OCI-LY3 (cell line): Measurements from ENCODE around the gene FGB.

Experiments
- H2AFZ ChIP-seq: fragments of 200-600, 300-600 bp; shearing (Covaris generic); 2 replicates; pipeline ENCODE4 v1.6.0; 2014; ENCODE audit warnings: antibody characterized with exemption, low read depth, low read length
- H3K27ac ChIP-seq: fragments of 200-600, 300-600 bp; sonication (generic); 2 replicates; pipeline ENCODE4 v1.5.1; 2014; ENCODE audit warnings: mild to moderate bottlenecking, low read length, moderate library complexity, mixed read lengths
- H3K27me3 ChIP-seq: fragments of 200-600, 300-600 bp; sonication (generic); 2 replicates; pipeline ENCODE4 v1.6.1; 2014; ENCODE audit warnings: low read depth, low read length, mixed read lengths
- H3K36me3 ChIP-seq: fragments of 200-600, 300-600 bp; sonication (generic); replicated peaks from 2 replicates; pipeline ENCODE3; 2014; ENCODE audit warnings: low read depth, low read length, mixed read lengths
- H3K4me1 ChIP-seq: fragments of 300-600, 200-600 bp; sonication (generic); 2 replicates; pipeline ENCODE4 v1.6.1; 2014; ENCODE audit warnings: low read length, mixed read lengths
- H3K4me2 ChIP-seq: fragments of 200-600, 300-600 bp; sonication (generic); 2 replicates; pipeline ENCODE4 v1.6.1; 2014; ENCODE audit warnings: low read length, mixed read lengths
- H3K4me3 ChIP-seq: fragments of 300-600, 200-600 bp; sonication (generic); 2 replicates; pipeline ENCODE4 v1.5.1; 2014; ENCODE audit warnings: antibody characterized with exemption, mild to moderate bottlenecking, low read length, moderate library complexity
- H3K79me2 ChIP-seq: fragments of 300-600, 200-600 bp; shearing (Covaris generic); 2 replicates; pipeline ENCODE4 v1.6.1; 2014; ENCODE audit warnings: mild to moderate bottlenecking, low read length, mixed read lengths
- H3K9ac ChIP-seq: fragments of 300-600, 200-600 bp; shearing (Covaris generic); 2 replicates; pipeline ENCODE4 v1.6.0; 2014; ENCODE audit warnings: mild to moderate bottlenecking, low read length, moderate library complexity
- H3K9me3 ChIP-seq: fragments of 200-600, 300-600 bp; shearing (Covaris generic); 2 replicates; pipeline ENCODE4 v1.6.1; 2014; ENCODE audit warnings: low read length, mixed read lengths; ENCODE audit not compliant: insufficient read depth
- H4K20me1 ChIP-seq: fragments of 200-600, 300-600 bp; sonication (generic); 2 replicates; pipeline ENCODE4 v1.6.1; 2016; ENCODE audit warnings: low read length, mixed read lengths; ENCODE audit not compliant: insufficient read depth
- EZH2phosphoT487 ChIP-seq: fragments of 200-600 bp; shearing (Covaris generic); IDR thresholded peaks from 2 replicates; pipeline ENCODE4 v1.6.1; 2018; ENCODE audit warnings: antibody characterized with exemption, mixed run types, low read depth
- TF ChIP-seq, protein P1 (sequence below): fragments of 200-600, 300-600 bp; sonication (generic); IDR thresholded peaks from 2 replicates; pipeline ENCODE4 v1.5.1; 2014; ENCODE audit warnings: antibody characterized with exemption, low read length, low read depth

The FGB gene

GRCh38 chr4:154579927-154580326, 17.1 kb downstream of the FGB start:
- no peak for TF ChIP-seq EZH2phosphoT487
- TF ChIP-seq, protein P1, sequence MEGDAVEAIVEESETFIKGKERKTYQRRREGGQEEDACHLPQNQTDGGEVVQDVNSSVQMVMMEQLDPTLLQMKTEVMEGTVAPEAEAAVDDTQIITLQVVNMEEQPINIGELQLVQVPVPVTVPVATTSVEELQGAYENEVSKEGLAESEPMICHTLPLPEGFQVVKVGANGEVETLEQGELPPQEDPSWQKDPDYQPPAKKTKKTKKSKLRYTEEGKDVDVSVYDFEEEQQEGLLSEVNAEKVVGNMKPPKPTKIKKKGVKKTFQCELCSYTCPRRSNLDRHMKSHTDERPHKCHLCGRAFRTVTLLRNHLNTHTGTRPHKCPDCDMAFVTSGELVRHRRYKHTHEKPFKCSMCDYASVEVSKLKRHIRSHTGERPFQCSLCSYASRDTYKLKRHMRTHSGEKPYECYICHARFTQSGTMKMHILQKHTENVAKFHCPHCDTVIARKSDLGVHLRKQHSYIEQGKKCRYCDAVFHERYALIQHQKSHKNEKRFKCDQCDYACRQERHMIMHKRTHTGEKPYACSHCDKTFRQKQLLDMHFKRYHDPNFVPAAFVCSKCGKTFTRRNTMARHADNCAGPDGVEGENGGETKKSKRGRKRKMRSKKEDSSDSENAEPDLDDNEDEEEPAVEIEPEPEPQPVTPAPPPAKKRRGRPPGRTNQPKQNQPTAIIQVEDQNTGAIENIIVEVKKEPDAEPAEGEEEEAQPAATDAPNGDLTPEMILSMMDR = no peak
- H3K9ac ChIP-seq = no peak overlapping the region
- no peaks in the 10 kb centered on the region for H3K4me1 ChIP-seq
- H3K9me3 ChIP-seq = no peaks in the 10 kb centered on the region
- H3K27ac ChIP-seq = no peak overlapping the region
- H4K20me1 ChIP-seq = no peaks in the 10 kb centered on the region
- no peak overlapping the region for H3K4me2 ChIP-seq
- H3K27me3 ChIP-seq = no peaks in the 10 kb centered on the region
- no peaks in the 10 kb centered on the region for H3K36me3 ChIP-seq
- H3K79me2 ChIP-seq = no peaks in the 10 kb centered on the region
- no peak overlapping the region for H2AFZ ChIP-seq
- no peak overlapping the region for H3K4me3 ChIP-seq

DNA sequence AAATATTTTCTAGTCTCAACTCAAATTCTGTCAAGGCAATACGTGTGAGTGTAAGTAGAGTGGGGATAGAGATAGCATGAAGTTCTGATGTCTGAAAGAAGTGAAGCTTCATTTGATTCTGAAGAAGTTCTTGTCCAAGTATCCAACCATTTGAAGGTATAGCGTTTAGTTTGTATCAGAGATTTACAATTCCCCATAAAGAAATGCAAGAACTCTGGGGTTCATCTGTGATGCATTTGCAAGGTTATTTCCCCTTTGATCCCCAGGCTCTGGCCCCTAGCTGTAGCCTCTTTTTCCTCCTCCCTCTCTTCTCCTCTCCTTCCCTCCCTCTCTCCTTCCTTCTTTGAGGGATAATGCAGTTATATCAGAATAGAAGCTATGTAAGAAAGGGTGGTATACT, 19.9 kb downstream of the FGB start:
- Histone ChIP-seq H3K4me1 (no peaks in the 10 kb centered on the region), H3K4me2 (no peak overlapping the region), H4K20me1 (no peaks in the 10 kb centered on the region), H3K9me3 (no peaks in the 10 kb centered on the region), H3K27ac (no peak overlapping the region), H3K9ac (no peak overlapping the region), H3K79me2 (no peaks in the 10 kb centered on the region), H3K4me3 (no peak overlapping the region), H3K36me3 (no peaks in the 10 kb centered on the region), H3K27me3 (0 out of 2 replicates have a peak, but pooled peaks cover 6% of the 10 kb centered on the region), H2AFZ (no peak overlapping the region)
- TF ChIP-seq, protein P1 = no peak
- TF ChIP-seq EZH2phosphoT487 = no peak

GRCh38 chr4:154583230-154583629, 20.4 kb downstream of the FGB start:
- no peak overlapping the region for H3K4me2 ChIP-seq
- no peak overlapping the region for H3K27ac ChIP-seq
- H3K4me3 ChIP-seq = no peak overlapping the region
- no peak for TF ChIP-seq EZH2phosphoT487
- TF ChIP-seq, protein P1 = no peak
- no peak overlapping the region for H3K9ac ChIP-seq
- H3K79me2 ChIP-seq = no peaks in the 10 kb centered on the region
- H3K4me1 ChIP-seq = no peaks in the 10 kb centered on the region
- no peak overlapping the region for H2AFZ ChIP-seq
- peaks cover 11% of the 10 kb centered on the region for H3K27me3 ChIP-seq
- H3K36me3 ChIP-seq = no peaks in the 10 kb centered on the region
- H3K9me3 ChIP-seq = no peaks in the 10 kb centered on the region
- H4K20me1 ChIP-seq = no peaks in the 10 kb centered on the region

GRCh38 chr4:154583677-154584076, 20.9 kb downstream of the FGB start:
- H3K4me1 ChIP-seq = no peaks in the 10 kb centered on the region
- H3K4me2 ChIP-seq = no peak overlapping the region
- no peak overlapping the region for H3K27ac ChIP-seq
- no peaks in the 10 kb centered on the region for H3K79me2 ChIP-seq
- H3K4me3 ChIP-seq = no peak overlapping the region
- no peaks in the 10 kb centered on the region for H3K36me3 ChIP-seq
- H4K20me1 ChIP-seq = no peaks in the 10 kb centered on the region
- H3K9me3 ChIP-seq = no peaks in the 10 kb centered on the region
- peaks cover 15% of the 10 kb centered on the region for H3K27me3 ChIP-seq
- TF ChIP-seq, protein P1 = no peak
- TF ChIP-seq EZH2phosphoT487 = no peak
- no peak overlapping the region for H2AFZ ChIP-seq
- no peak overlapping the region for H3K9ac ChIP-seq
